Activated effector memory CD4-positive, alpha-beta T cell treated with Interleukin-2 at 50 U/mL for 16 hours (primary cell): Measurements from ENCODE around the gene TRIM6.
A peak's percentile ranks its signal among the peaks of the same experiment; 100 is the strongest.
"Not testable (repeated sequence)": the region's sequence is repeated elsewhere in the genome, so short reads cannot be mapped to it uniquely, and the experiment has no call there.

Experiments used
- DNase-seq: peaks from one replicate; pipeline ENCODE4 v3.0.0-alpha.2; 2020

The TRIM6 gene

GRCh38 chr11:5596607-5597201 is at the start of gene TRIM6:
Gene TRIM6 (plus strand): TSS chr11:5596637. CDS start chr11:5596898, 261 bp downstream.
- DNase-seq: no peak

GRCh38 chr11:5547982-5548381 is 48.5 kb upstream of the TRIM6 start:
- no peak for DNase-seq

GRCh38 chr11:5548440-5548839 is 48.0 kb upstream of the TRIM6 start, which contains the start of gene OR52H1:
Gene OR52H1 (minus strand): TSS chr11:5548540. CDS start chr11:5545505, 3,035 bp downstream.
- no peak for DNase-seq

- no peak for DNase-seq
Observed at GRCh38 chr11:5550440-5551095, 45.9 kb upstream of the TRIM6 start.

GRCh38 chr11:5553343-5553742 is 43.1 kb upstream of the TRIM6 start:
- DNase-seq: no peak

- DNase-seq: no peak
Observed at GRCh38 chr11:5556596-5557188, 39.7 kb upstream of the TRIM6 start.

- no peak for DNase-seq
Observed at GRCh38 chr11:5557751-5558150, 38.7 kb upstream of the TRIM6 start.

- no peak for DNase-seq
Observed at GRCh38 chr11:5564259-5565019, 32.0 kb upstream of the TRIM6 start.

GRCh38 chr11:5574654-5575053 is 21.8 kb upstream of the TRIM6 start:
- no peak for DNase-seq

- DNase-seq: no peak
Observed at GRCh38 chr11:5575152-5575551, 21.3 kb upstream of the TRIM6 start.

GRCh38 chr11:5577101-5577500 is 19.3 kb upstream of the TRIM6 start:
- DNase-seq: no peak

GRCh38 chr11:5580577-5580976 is 15.9 kb upstream of the TRIM6 start, which contains the start of gene OR52B6:
Gene OR52B6 (plus strand): TSS chr11:5580877. CDS start chr11:5580877, 0 bp downstream.
- no peak for DNase-seq

GRCh38 chr11:5581014-5581413 is 15.4 kb upstream of the TRIM6 start:
- no peak for DNase-seq

- not testable (repeated sequence) for DNase-seq
Observed at GRCh38 chr11:5584458-5584857, 12.0 kb upstream of the TRIM6 start.

GRCh38 chr11:5589906-5590305 is 6.5 kb upstream of the TRIM6 start:
- not testable (repeated sequence) for DNase-seq

- DNase-seq: no peak
Observed at GRCh38 chr11:5591613-5592012, 4.8 kb upstream of the TRIM6 start.

GRCh38 chr11:5592615-5593014 is 3.8 kb upstream of the TRIM6 start:
- no peak for DNase-seq

GRCh38 chr11:5593146-5593545 is 3.3 kb upstream of the TRIM6 start:
- no peak for DNase-seq

- no peak for DNase-seq
Observed at GRCh38 chr11:5597953-5598352, 1.5 kb downstream of the TRIM6 start.

- DNase-seq: peak; percentile 31
Observed at GRCh38 chr11:5600374-5600851, 4.0 kb downstream of the TRIM6 start.

- not testable (repeated sequence) for DNase-seq
Observed at GRCh38 chr11:5602791-5603190, 6.4 kb downstream of the TRIM6 start.

GRCh38 chr11:5603326-5603725 is 6.9 kb downstream of the TRIM6 start:
- DNase-seq: no peak

GRCh38 chr11:5604896-5605295 is 8.5 kb downstream of the TRIM6 start:
- DNase-seq: no peak
